ENCODE results near the gene SH2D3A.

Gene SH2D3A

GRCh38 chr19:6767357-6768235 is at the start of gene SH2D3A:
TSS of gene SH2D3A (minus strand) at chr19:6767435. CDS start at chr19:6763748, 3,687 bp downstream.
- DNase-seq: peak; percentile 98

- DNase-seq: no peak
Observed at GRCh38 chr19:6813659-6814058, 46.4 kb upstream of the SH2D3A start.

GRCh38 chr19:6812612-6813011 is 45.4 kb upstream of the SH2D3A start:
- no peak for DNase-seq

- peak; percentile 41 for DNase-seq
Observed at GRCh38 chr19:6811906-6812305, 44.7 kb upstream of the SH2D3A start.

- DNase-seq: no peak
Observed at GRCh38 chr19:6811378-6811777, 44.1 kb upstream of the SH2D3A start.

- no peak for DNase-seq
Observed at GRCh38 chr19:6809262-6809661, 42.0 kb upstream of the SH2D3A start.

- no peak for DNase-seq
Observed at GRCh38 chr19:6808494-6808893, 41.3 kb upstream of the SH2D3A start.

GRCh38 chr19:6807291-6807690 is 40.1 kb upstream of the SH2D3A start:
- no peak for DNase-seq

GRCh38 chr19:6806488-6806887 is 39.3 kb upstream of the SH2D3A start:
- no peak for DNase-seq

- no peak for DNase-seq
Observed at GRCh38 chr19:6803036-6803404, 35.8 kb upstream of the SH2D3A start.

- DNase-seq: peak; percentile 87
Observed at GRCh38 chr19:6802336-6803035, 35.3 kb upstream of the SH2D3A start.

GRCh38 chr19:6801485-6802086 is 34.4 kb upstream of the SH2D3A start:
- DNase-seq: peak; percentile 87

- peak; percentile 31 for DNase-seq
Observed at GRCh38 chr19:6800991-6801484, 33.8 kb upstream of the SH2D3A start.

- peak; percentile 19 for DNase-seq
Observed at GRCh38 chr19:6800160-6800790, 33.0 kb upstream of the SH2D3A start.

- DNase-seq: no peak
Observed at GRCh38 chr19:6797646-6798045, 30.4 kb upstream of the SH2D3A start.

GRCh38 chr19:6796278-6796677 is 29.0 kb upstream of the SH2D3A start:
- no peak for DNase-seq

- no peak for DNase-seq
Observed at GRCh38 chr19:6794686-6795431, 27.6 kb upstream of the SH2D3A start.

- no peak for DNase-seq
Observed at GRCh38 chr19:6793973-6794372, 26.7 kb upstream of the SH2D3A start.

- no peak for DNase-seq
Observed at GRCh38 chr19:6793411-6793810, 26.2 kb upstream of the SH2D3A start.

GRCh38 chr19:6791237-6791636 is 24.0 kb upstream of the SH2D3A start:
- DNase-seq: no peak

- no peak for DNase-seq
Observed at GRCh38 chr19:6790194-6791128, 23.2 kb upstream of the SH2D3A start.

Data from CD4-positive, alpha-beta T cell treated with Interleukin-21 for 1 hour (primary cell).